GM11168 (cell line): ENCODE data around the gene RPF1.
"Not testable (repeated sequence)": the region's sequence is repeated elsewhere in the genome, so short reads cannot be mapped to it uniquely, and the experiment has no call there.

Source experiments
- in situ Hi-C: fragments of 300-500 bp; cut with MboI; formaldehyde crosslinking; loops from one replicate; pipeline ENCODE4 v1.12.0; 2022; ENCODE audit warnings: low sequenced_read_pairs; ENCODE audit not compliant: unreplicated experiment

Gene RPF1

DNA sequence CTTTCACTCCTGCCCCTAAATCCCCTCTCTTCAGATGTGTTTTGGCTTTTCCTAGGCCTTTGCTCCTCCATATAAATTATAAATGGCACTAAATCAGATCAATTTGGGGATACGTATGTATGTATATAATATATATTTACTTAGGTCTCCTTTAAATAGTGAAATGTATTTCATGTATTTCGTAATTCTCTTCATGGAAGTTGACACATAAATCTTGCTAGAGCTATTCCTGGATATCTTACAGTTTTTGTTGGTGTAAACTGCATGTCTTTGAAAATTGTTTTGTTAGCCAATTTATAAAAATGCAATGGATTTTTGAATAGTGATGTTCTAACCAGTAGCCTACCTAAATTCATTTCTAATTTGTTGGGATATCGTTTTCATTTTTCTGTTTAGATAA lies 9.0 kb downstream of the RPF1 start:
- in situ Hi-C loops = no loop called here

GRCh38 chr1:84489766-84490165 lies 10.7 kb downstream of the RPF1 start:
- in situ Hi-C loops = no loop called here

- in situ Hi-C loops = no loop called here
Measured at GRCh38 chr1:84492726-84493125, 13.7 kb downstream of the RPF1 start.

- in situ Hi-C loops = no loop called here
Measured at GRCh38 chr1:84493747-84494146, 14.7 kb downstream of the RPF1 start.

- in situ Hi-C loops = no loop called here
Measured at GRCh38 chr1:84496498-84496897, 17.4 kb downstream of the RPF1 start.

- in situ Hi-C loops = no loop called here
Measured at GRCh38 chr1:84497631-84498275, 18.7 kb downstream of the RPF1 start.

GRCh38 chr1:84502927-84503326 lies 23.9 kb downstream of the RPF1 start:
- in situ Hi-C loops = no loop called here

- in situ Hi-C loops = no loop called here
Measured at GRCh38 chr1:84504580-84505492, 25.8 kb downstream of the RPF1 start.

- in situ Hi-C loops = no loop called here
Measured at GRCh38 chr1:84505493-84506001, 26.5 kb downstream of the RPF1 start.

DNA sequence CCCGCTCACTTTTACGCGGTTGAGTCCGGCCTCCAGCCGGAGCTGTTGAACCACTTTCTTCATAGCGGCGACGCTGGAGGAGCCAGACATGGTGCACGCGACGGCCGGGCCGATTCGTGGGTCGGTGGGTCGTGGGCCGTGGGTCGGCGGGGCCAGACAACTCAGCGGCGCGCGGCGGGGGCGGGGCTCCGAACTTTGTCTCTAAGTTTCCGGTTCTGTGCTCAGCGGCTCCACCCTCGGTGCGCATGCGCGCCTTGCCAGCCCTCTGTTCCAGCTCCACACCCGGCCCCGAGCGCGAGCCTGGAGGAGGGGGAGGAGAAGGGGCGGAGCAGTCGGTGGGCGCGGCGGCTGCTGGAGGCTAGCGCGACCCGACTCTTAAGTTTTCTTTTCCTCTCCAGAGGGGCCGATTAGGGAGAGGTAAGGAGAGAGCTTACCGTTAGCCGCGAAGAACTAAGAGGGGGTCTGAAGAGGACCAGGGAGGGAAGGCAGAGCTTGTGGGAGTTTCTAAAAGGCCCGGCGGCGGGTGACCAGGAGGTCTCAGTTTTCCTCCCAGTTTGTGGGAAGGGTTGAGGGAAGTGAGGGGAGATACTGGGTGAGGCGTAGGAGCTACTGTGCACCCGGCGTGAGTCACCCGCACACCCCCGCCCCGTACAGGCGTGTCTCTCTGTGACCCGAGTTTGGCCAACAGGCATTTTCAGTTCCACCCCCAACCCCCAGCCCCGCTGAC lies 27.1 kb downstream of the RPF1 start, which contains the start of the genes GNG5 and SPATA1:
Gene GNG5 (minus strand): TSS at position 580 of the 727 bp plus-strand sequence. CDS start 490 bp downstream, at position 90.
Gene SPATA1 (plus strand): TSS at position 385 of the 727 bp plus-strand sequence. CDS start 9,974 bp downstream, outside the sequence.
- in situ Hi-C loops = no loop called here

DNA sequence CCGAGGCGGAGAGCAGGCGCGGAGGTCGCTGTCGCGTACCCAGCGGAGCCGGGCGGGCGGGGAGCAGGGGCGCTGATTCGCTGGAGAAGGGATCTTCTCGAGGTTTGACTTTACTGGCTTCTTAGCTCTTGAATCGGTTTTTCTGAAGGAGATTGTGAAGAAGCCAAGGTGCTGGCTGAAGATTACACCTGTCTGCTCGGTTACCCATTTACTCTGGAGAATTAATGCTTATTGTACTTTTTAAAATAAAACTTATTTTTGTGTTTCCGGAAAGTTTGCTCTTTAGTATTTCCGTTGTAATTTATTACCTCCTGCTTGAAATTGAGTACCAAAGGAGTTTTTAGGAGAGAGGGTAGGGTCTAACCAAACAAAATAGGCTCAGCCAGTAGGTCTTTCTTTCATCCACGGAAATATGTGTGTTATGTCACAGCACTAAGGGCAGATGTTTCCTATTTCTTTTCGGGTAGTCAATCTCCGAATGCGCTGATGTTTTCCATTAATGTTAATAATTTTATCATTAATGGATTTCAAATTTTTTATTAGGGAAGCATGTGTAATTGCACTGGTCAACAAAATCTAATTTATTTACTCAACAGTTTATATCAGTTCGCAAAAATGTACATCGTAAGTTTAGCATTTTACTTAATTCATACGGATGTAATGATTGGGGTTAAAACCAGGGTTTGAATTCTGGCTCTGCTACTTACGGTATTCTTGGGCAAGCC lies 27.8 kb downstream of the RPF1 start:
- in situ Hi-C loops = no loop called here

GRCh38 chr1:84507887-84508286 lies 28.8 kb downstream of the RPF1 start:
- in situ Hi-C loops = not testable (repeated sequence)

- in situ Hi-C loops = no loop called here
Measured at GRCh38 chr1:84508510-84508909, 29.4 kb downstream of the RPF1 start.

GRCh38 chr1:84509029-84509428 lies 30.0 kb downstream of the RPF1 start:
- in situ Hi-C loops = no loop called here

DNA sequence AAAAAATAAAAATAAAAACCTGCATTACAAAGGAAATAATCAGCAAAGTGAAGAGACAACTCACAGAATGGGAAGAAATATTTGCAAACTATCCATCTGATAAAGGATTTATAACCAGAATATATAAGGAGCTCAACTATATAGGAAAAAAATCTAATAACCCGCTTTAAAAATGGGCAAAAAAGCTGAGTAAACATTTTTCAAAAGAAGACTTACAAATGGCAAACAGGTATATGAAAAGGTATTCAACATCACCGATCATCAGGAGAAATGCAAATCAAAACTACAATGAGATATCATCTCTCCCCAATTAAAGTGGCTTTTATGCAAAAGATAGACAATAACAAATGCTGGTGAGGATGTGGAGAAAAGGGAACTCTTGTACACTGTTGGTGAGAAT lies 31.1 kb downstream of the RPF1 start:
- in situ Hi-C loops = no loop called here

DNA sequence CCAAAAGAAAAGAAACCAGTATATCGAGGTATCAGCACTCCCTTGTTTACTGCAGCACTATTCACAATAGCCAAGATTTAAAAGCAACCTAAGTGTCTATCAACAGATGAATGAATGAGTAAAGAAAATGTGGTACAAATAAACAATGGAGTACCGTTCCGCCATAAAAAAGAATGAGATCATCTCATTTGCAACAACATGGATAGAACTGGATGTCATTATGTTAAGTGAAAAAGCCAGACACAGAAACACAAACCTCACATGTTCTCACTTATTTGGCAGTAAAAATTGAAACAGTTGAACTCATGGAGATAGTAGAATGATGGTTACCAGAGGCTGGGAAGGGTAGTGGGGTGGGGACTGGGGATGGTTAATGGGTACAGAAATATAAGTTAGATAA lies 31.6 kb downstream of the RPF1 start:
- in situ Hi-C loops = no loop called here

GRCh38 chr1:84524590-84524989 lies 45.5 kb downstream of the RPF1 start:
- in situ Hi-C loops = no loop called here

GRCh38 chr1:84525779-84526178 lies 46.7 kb downstream of the RPF1 start:
- in situ Hi-C loops = no loop called here

GRCh38 chr1:84538599-84538998 lies 59.5 kb downstream of the RPF1 start:
- in situ Hi-C loops = no loop called here

DNA sequence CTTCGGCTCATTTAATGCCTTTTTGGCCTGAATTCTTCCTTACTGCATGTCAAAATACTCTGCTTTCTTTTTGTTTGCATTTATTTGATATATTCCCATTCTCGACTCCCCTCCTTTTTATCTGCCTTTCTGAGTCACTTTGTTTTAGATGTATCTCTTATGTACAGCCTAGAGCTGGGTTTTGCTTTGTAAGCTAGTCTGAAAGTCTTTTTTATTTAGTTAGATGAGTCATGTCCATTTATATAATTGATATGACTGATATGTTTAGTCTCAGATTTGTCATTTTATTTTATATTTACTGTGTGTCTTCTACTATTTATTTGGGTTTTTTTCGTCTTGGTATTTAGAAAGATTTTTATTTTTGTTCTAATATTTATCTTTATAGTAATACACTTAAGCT lies 60.9 kb downstream of the RPF1 start:
- in situ Hi-C loops = no loop called here
